ACHN (cell line): ENCODE data around the gene PHOX2A.
A peak's percentile ranks its signal among the peaks of the same experiment; 100 is the strongest.
"Not testable (repeated sequence)": the region's sequence is repeated elsewhere in the genome, so short reads cannot be mapped to it uniquely, and the experiment has no call there.

Source experiments
- DNase-seq: peaks from one replicate; pipeline ENCODE4 v3.0.0-alpha.2; 2015
- in situ Hi-C: cut with HindIII; loops from 2 replicates; pipeline ENCODE4 v1.10.0; 2017; ENCODE audit warnings: low sequenced_read_pairs, low pct_ligation_motif_present, low pct_unique_long_range_greater_than_20kb

Gene PHOX2A

GRCh38 chr11:72227316-72228228 is 16.4 kb downstream of the PHOX2A start:
- no peak for DNase-seq
- in situ Hi-C loops: no loop called here

GRCh38 chr11:72226701-72227100 is 17.3 kb downstream of the PHOX2A start:
- no peak for DNase-seq
- in situ Hi-C loops: no loop called here

- in situ Hi-C loops: no loop called here
- DNase-seq: no peak
Measured at GRCh38 chr11:72225411-72225951, 18.5 kb downstream of the PHOX2A start.

- peak; percentile 15 for DNase-seq
- in situ Hi-C loops: no loop called here
Measured at GRCh38 chr11:72224564-72225410, 19.2 kb downstream of the PHOX2A start, which contains the start of gene INPPL1. Gene INPPL1 (plus strand): TSS chr11:72224767. CDS start chr11:72224985, 218 bp downstream.

GRCh38 chr11:72223615-72224563 is 20.1 kb downstream of the PHOX2A start:
- DNase-seq: peak; percentile 65
- in situ Hi-C loops: no loop called here

GRCh38 chr11:72222907-72223614 is 20.9 kb downstream of the PHOX2A start:
- in situ Hi-C loops: no loop called here
- peak; percentile 90 for DNase-seq

GRCh38 chr11:72222106-72222891 is 21.7 kb downstream of the PHOX2A start:
- in situ Hi-C loops: no loop called here
- DNase-seq: no peak

- in situ Hi-C loops: no loop called here
- no peak for DNase-seq
Measured at GRCh38 chr11:72221386-72222075, 22.4 kb downstream of the PHOX2A start.

- in situ Hi-C loops: no loop called here
- DNase-seq: no peak
Measured at GRCh38 chr11:72220696-72221363, 23.1 kb downstream of the PHOX2A start.

- in situ Hi-C loops: no loop called here
- DNase-seq: no peak
Measured at GRCh38 chr11:72218251-72218745, 25.7 kb downstream of the PHOX2A start.

GRCh38 chr11:72217841-72218240 is 26.1 kb downstream of the PHOX2A start:
- in situ Hi-C loops: no loop called here
- no peak for DNase-seq

GRCh38 chr11:72216638-72217037 is 27.3 kb downstream of the PHOX2A start, which contains the start of gene FOLR2:
Gene FOLR2 (plus strand): TSS chr11:72216794. CDS start chr11:72218585, 1,791 bp downstream.
- in situ Hi-C loops: no loop called here
- DNase-seq: no peak

- in situ Hi-C loops: no loop called here
- no peak for DNase-seq
Measured at GRCh38 chr11:72209101-72209500, 34.9 kb downstream of the PHOX2A start.

- no peak for DNase-seq
- in situ Hi-C loops: no loop called here
Measured at GRCh38 chr11:72208281-72208680, 35.7 kb downstream of the PHOX2A start.

- DNase-seq, in situ Hi-C loops: not testable (repeated sequence)
Measured at GRCh38 chr11:72206794-72207193, 37.2 kb downstream of the PHOX2A start.
